ENCODE measurements around the gene MAPK8. TPM values are rescaled to one million over a fixed set of nuclear protein-coding genes. Genes with fewer than 3 reads are reported as not detected.

Gene MAPK8
- total RNA-seq, 1 donor from 2014 or later = 57.1 TPM

DNA sequence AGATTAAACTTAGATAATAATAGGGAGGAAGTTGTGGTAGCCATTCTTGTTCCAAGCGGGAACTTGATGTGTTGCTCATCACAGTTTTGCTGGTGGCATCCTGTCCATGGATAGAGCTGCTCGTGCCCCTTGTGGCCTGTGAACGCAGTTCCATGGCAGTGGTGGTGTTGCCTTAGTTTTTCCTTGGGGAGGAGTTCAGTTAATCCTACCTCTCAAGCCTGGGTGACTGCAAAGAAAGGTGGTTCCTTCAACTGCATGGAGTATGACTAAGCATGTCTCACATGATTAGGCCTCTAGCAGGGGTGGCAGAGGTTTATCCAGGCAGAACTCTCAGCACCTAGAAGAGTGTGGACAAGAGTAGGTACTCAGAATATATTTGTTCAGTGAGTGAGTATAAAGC lies 99.7 kb downstream of the MAPK8 start:
- Mint-ChIP-seq H3K36me3 (ENCODE audit: unreplicated experiment) (peaks cover 26% of the 10 kb centered on the region), H3K9me3 (ENCODE audit: unreplicated experiment) (peaks cover 5% of the 10 kb centered on the region), H3K4me3 (ENCODE audit: unreplicated experiment) (no peak overlapping the region), H3K27me3 (ENCODE audit: unreplicated experiment) (no peaks in the 10 kb centered on the region), H3K27ac (ENCODE audit: unreplicated experiment) (no peak overlapping the region), H3K4me1 (ENCODE audit: unreplicated experiment) (peaks cover 3% of the 10 kb centered on the region)
- TF ChIP-seq, protein P1, sequence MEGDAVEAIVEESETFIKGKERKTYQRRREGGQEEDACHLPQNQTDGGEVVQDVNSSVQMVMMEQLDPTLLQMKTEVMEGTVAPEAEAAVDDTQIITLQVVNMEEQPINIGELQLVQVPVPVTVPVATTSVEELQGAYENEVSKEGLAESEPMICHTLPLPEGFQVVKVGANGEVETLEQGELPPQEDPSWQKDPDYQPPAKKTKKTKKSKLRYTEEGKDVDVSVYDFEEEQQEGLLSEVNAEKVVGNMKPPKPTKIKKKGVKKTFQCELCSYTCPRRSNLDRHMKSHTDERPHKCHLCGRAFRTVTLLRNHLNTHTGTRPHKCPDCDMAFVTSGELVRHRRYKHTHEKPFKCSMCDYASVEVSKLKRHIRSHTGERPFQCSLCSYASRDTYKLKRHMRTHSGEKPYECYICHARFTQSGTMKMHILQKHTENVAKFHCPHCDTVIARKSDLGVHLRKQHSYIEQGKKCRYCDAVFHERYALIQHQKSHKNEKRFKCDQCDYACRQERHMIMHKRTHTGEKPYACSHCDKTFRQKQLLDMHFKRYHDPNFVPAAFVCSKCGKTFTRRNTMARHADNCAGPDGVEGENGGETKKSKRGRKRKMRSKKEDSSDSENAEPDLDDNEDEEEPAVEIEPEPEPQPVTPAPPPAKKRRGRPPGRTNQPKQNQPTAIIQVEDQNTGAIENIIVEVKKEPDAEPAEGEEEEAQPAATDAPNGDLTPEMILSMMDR (IDR thresholded peaks at IDR 0.05) = no peak
- DNase-seq (ENCODE audit: extremely low spot score, unreplicated experiment) = no peak

DNA sequence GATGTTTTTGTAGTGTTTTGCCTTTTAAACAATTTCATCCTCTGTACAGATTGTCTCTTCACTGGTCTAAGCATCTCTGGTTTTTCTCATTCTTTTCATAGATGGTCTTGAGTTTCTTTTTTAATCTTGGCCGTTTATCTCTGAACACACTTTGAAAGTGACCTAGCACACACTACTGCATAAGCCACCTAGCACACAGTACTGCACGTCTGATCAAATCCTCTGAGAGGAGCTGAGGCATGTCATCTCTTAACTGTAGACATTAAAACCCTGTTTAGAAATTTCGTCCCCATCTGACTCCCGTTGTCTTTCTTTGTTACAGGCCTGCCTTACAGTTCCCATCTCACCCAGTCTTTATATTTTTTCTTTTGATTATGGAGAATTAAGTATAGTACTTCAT lies 100.2 kb downstream of the MAPK8 start:
- H3K4me3 Mint-ChIP-seq (ENCODE audit: unreplicated experiment) = no peak overlapping the region
- H3K27me3 Mint-ChIP-seq (ENCODE audit: unreplicated experiment) = no peaks in the 10 kb centered on the region
- no peaks in the 10 kb centered on the region for H3K4me1 Mint-ChIP-seq (ENCODE audit: unreplicated experiment)
- TF ChIP-seq, protein P1 (IDR thresholded peaks at IDR 0.05) = no peak
- peaks cover 6% of the 10 kb centered on the region for H3K9me3 Mint-ChIP-seq (ENCODE audit: unreplicated experiment)
- peaks cover 28% of the 10 kb centered on the region for H3K36me3 Mint-ChIP-seq (ENCODE audit: unreplicated experiment)
- H3K27ac Mint-ChIP-seq (ENCODE audit: unreplicated experiment) = no peak overlapping the region
- DNase-seq (ENCODE audit: extremely low spot score, unreplicated experiment) = no peak

DNA sequence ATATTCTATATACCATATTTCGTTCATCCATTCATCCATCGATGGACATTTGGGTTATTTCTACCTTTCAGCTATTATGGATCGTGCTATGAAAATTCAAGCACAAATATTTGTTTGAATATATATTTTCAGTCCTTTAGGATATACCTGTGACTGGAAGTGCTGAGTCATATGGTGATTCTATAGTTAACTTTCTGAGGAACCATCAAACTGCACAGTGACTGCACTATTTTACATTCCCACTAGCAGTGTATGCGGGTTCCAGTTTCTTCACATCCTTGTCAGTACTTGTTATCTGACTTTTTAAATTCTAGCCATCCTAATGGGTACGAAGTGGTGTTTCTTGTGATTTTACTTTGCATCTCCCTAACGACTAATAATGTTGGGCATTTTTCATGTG lies 104.0 kb downstream of the MAPK8 start:
- Mint-ChIP-seq H3K4me3 (ENCODE audit: unreplicated experiment) (no peak overlapping the region), H3K27ac (ENCODE audit: unreplicated experiment) (no peak overlapping the region), H3K36me3 (ENCODE audit: unreplicated experiment) (peaks cover 48% of the 10 kb centered on the region), H3K27me3 (ENCODE audit: unreplicated experiment) (no peaks in the 10 kb centered on the region), H3K4me1 (ENCODE audit: unreplicated experiment) (peaks cover 11% of the 10 kb centered on the region), H3K9me3 (ENCODE audit: unreplicated experiment) (peaks cover 21% of the 10 kb centered on the region)
- DNase-seq (ENCODE audit: extremely low spot score, unreplicated experiment) = no peak
- TF ChIP-seq, protein P1 (IDR thresholded peaks at IDR 0.05) = no peak

DNA sequence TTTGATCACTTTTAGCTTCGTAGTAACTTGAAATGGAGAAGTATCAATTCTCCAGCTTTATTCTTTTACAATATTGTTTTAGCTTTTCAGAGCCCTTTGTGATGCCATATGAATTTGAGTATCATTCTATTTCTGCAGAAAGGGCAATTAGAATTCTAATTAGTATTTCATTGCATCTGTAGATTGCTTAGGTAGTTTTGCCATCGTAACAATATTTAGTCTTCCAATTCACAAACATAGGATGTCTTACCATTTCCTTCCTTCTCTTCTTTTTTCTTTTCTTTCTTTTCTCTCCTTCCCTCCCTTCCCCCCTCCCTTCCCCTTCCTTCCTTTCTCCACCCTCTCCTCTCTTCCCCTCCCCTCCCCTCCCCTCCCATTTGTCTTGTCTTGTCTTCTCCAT lies 105.0 kb downstream of the MAPK8 start:
- no peak overlapping the region for H3K27ac Mint-ChIP-seq (ENCODE audit: unreplicated experiment)
- peaks cover 21% of the 10 kb centered on the region for H3K9me3 Mint-ChIP-seq (ENCODE audit: unreplicated experiment)
- DNase-seq (ENCODE audit: extremely low spot score, unreplicated experiment) = no peak
- peaks cover 11% of the 10 kb centered on the region for H3K4me1 Mint-ChIP-seq (ENCODE audit: unreplicated experiment)
- H3K4me3 Mint-ChIP-seq (ENCODE audit: unreplicated experiment) = no peak overlapping the region
- peaks cover 41% of the 10 kb centered on the region for H3K36me3 Mint-ChIP-seq (ENCODE audit: unreplicated experiment)
- TF ChIP-seq, protein P1 (IDR thresholded peaks at IDR 0.05) = no peak
- H3K27me3 Mint-ChIP-seq (ENCODE audit: unreplicated experiment) = no peaks in the 10 kb centered on the region

DNA sequence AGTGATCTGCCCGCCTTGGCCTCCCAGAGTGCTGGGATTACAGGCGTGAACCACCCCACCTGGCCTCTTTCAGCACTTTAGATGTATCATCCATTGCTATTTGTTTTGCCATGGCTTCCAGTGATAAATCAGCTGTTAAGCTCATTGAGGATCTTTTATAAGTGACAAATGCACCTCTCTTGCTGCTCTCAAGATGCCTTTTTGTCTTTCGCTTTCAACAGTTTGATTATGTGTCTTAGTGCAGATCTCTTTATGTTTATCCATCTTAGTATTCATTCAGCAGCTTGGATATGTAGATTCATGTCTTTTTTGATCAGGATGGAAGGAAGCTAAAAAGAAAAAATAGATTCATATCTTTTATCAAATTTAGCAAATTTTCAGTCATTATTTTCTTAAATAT lies 105.6 kb downstream of the MAPK8 start:
- peaks cover 21% of the 10 kb centered on the region for H3K9me3 Mint-ChIP-seq (ENCODE audit: unreplicated experiment)
- H3K27ac Mint-ChIP-seq (ENCODE audit: unreplicated experiment) = no peak overlapping the region
- H3K36me3 Mint-ChIP-seq (ENCODE audit: unreplicated experiment) = peaks cover 41% of the 10 kb centered on the region
- H3K4me3 Mint-ChIP-seq (ENCODE audit: unreplicated experiment) = no peak overlapping the region
- TF ChIP-seq, protein P1 (IDR thresholded peaks at IDR 0.05) = no peak
- H3K27me3 Mint-ChIP-seq (ENCODE audit: unreplicated experiment) = no peaks in the 10 kb centered on the region
- no peak for DNase-seq (ENCODE audit: extremely low spot score, unreplicated experiment)
- H3K4me1 Mint-ChIP-seq (ENCODE audit: unreplicated experiment) = peaks cover 16% of the 10 kb centered on the region
